GM18511 (cell line): Measurements from ENCODE around the gene MYO3A.
"Not testable (repeated sequence)": the region's sequence is repeated elsewhere in the genome, so short reads cannot be mapped to it uniquely, and the experiment has no call there.

Source experiments
- ATAC-seq: cut with Tn5 transposase; IDR thresholded peaks from one replicate; pipeline ENCODE4 v1.9.1; 2021; ENCODE audit warnings: mild to moderate bottlenecking, moderate library complexity; ENCODE audit not compliant: unreplicated experiment

The MYO3A gene

GRCh38 chr10:25972631-25973030, 38.6 kb downstream of the MYO3A start:
- ATAC-seq, result no peak

- no peak for ATAC-seq
Observed at GRCh38 chr10:25974897-25975459, 40.9 kb downstream of the MYO3A start.

GRCh38 chr10:25978771-25979170, 44.7 kb downstream of the MYO3A start:
- ATAC-seq, result no peak

GRCh38 chr10:25982107-25982506, 48.1 kb downstream of the MYO3A start:
- no peak for ATAC-seq

- no peak for ATAC-seq
Observed at GRCh38 chr10:25988583-25988982, 54.6 kb downstream of the MYO3A start.

GRCh38 chr10:25989951-25990350, 55.9 kb downstream of the MYO3A start:
- no peak for ATAC-seq

- ATAC-seq, result no peak
Observed at GRCh38 chr10:25999295-25999981, 65.4 kb downstream of the MYO3A start.

GRCh38 chr10:26000971-26001370, 66.9 kb downstream of the MYO3A start:
- ATAC-seq, result no peak

- not testable (repeated sequence) for ATAC-seq
Observed at GRCh38 chr10:26002466-26002865, 68.4 kb downstream of the MYO3A start.

GRCh38 chr10:26015092-26015491, 81.1 kb downstream of the MYO3A start:
- ATAC-seq, result no peak

- ATAC-seq, result no peak
Observed at GRCh38 chr10:26022831-26023230, 88.8 kb downstream of the MYO3A start.

- ATAC-seq, result no peak
Observed at GRCh38 chr10:26024303-26024702, 90.3 kb downstream of the MYO3A start.

GRCh38 chr10:26025523-26025922, 91.5 kb downstream of the MYO3A start:
- ATAC-seq, result no peak

GRCh38 chr10:26029858-26030257, 95.8 kb downstream of the MYO3A start:
- no peak for ATAC-seq

GRCh38 chr10:26031300-26031699, 97.3 kb downstream of the MYO3A start:
- no peak for ATAC-seq

- ATAC-seq, result no peak
Observed at GRCh38 chr10:26043469-26043868, 109.4 kb downstream of the MYO3A start.

- ATAC-seq, result no peak
Observed at GRCh38 chr10:26044141-26044749, 110.2 kb downstream of the MYO3A start.

- ATAC-seq, result no peak
Observed at GRCh38 chr10:26046073-26046700, 112.2 kb downstream of the MYO3A start.

GRCh38 chr10:26048756-26049155, 114.7 kb downstream of the MYO3A start:
- no peak for ATAC-seq

GRCh38 chr10:26052326-26052725, 118.3 kb downstream of the MYO3A start:
- ATAC-seq, result no peak

GRCh38 chr10:26057466-26057865, 123.4 kb downstream of the MYO3A start:
- no peak for ATAC-seq

GRCh38 chr10:26064106-26064505, 130.1 kb downstream of the MYO3A start:
- ATAC-seq, result no peak
